Measurements from ENCODE around the gene ZNF319. TPM values are rescaled to one million over a fixed set of nuclear protein-coding genes. Genes with fewer than 3 reads are reported as not detected.

ZNF319 gene
- polyA plus RNA-seq, 1 donor: 8.0 TPM

- DNase-seq: no peak
Measured at GRCh38 chr16:57952909-57953308, 47.6 kb downstream of the ZNF319 start.

GRCh38 chr16:57951204-57951960 is 49.1 kb downstream of the ZNF319 start:
- DNase-seq: no peak

GRCh38 chr16:57950382-57950781 is 50.1 kb downstream of the ZNF319 start:
- DNase-seq: no peak

- no peak for DNase-seq
Measured at GRCh38 chr16:57949595-57950238, 50.8 kb downstream of the ZNF319 start.

- no peak for DNase-seq
Measured at GRCh38 chr16:57949013-57949412, 51.5 kb downstream of the ZNF319 start.

- DNase-seq: no peak
Measured at GRCh38 chr16:57948027-57948426, 52.4 kb downstream of the ZNF319 start.

GRCh38 chr16:57947261-57947660 is 53.2 kb downstream of the ZNF319 start:
- no peak for DNase-seq

GRCh38 chr16:57946181-57946801 is 54.2 kb downstream of the ZNF319 start:
- DNase-seq: no peak

GRCh38 chr16:57945740-57946138 is 54.7 kb downstream of the ZNF319 start:
- no peak for DNase-seq

- no peak for DNase-seq
Measured at GRCh38 chr16:57944970-57945739, 55.3 kb downstream of the ZNF319 start.

Other genes with a start within 250 kb of the ZNF319 start
- gene KIFC3, start 198.2 kb downstream of the ZNF319 start, polyA plus RNA-seq (ENCODE audit: insufficient read length): 26.8 TPM
- not detected for gene CNGB1, start 29.5 kb downstream of the ZNF319 start, polyA plus RNA-seq (ENCODE audit: insufficient read length)
- gene USB1, start 735 bp upstream of the ZNF319 start, polyA plus RNA-seq (ENCODE audit: insufficient read length): 15.7 TPM
- gene MMP15, start 25.1 kb upstream of the ZNF319 start, polyA plus RNA-seq (ENCODE audit: insufficient read length): 29.5 TPM
- gene CFAP20, start 128.7 kb upstream of the ZNF319 start, polyA plus RNA-seq (ENCODE audit: insufficient read length): 47.5 TPM
- gene CSNK2A2, start 197.4 kb upstream of the ZNF319 start, polyA plus RNA-seq (ENCODE audit: insufficient read length): 85.3 TPM